PC-3 (cell line): ENCODE data around the gene DCAF4L1. TPM values are rescaled to one million over a fixed set of nuclear protein-coding genes. Genes with fewer than 3 reads are reported as not detected.

ENCODE experiments used
- ATAC-seq: fragments of 200-7000 bp; cut with Tn5 transposase; 2 replicates; pipeline ENCODE4 v1.9.1; 2020; ENCODE audit warnings: mild to moderate bottlenecking, moderate library complexity
- BruUV-seq: library from RNA; stranded (reverse); fragments of 400-500 nt; replicated peaks from 2 replicates; lab custom pipeline; 2021; lab: Mats Ljungman, UMichigan
- CTCF ChIA-PET: fragments of 300-600 bp; sonication (Branson Sonifier 250); formaldehyde crosslinking; loops from one replicate; lab custom pipeline; 2022; ENCODE audit warnings: antibody characterized with exemption; lab: Charles Lee
- POLR2A ChIA-PET: fragments of 300-600 bp; sonication (Branson Sonifier 250); formaldehyde crosslinking; loops from one replicate; lab custom pipeline; 2022; ENCODE audit warnings: antibody characterized with exemption; ENCODE audit not compliant: unreplicated experiment; lab: Charles Lee
- DNase-seq: peaks from one replicate; pipeline ENCODE4 v3.0.0-alpha.2; 2015
- H2AFZ ChIP-seq: fragments of 300-600 bp; sonication (generic); 2 replicates; pipeline ENCODE4 v1.6.0; 2016; ENCODE audit warnings: antibody characterized with exemption, low read length
- H3F3A ChIP-seq: fragments of 300-600 bp; sonication (generic); one replicate; pipeline ENCODE4 v1.6.0; 2017; ENCODE audit warnings: antibody characterized with exemption, low read length, control low read depth, mild to moderate bottlenecking; ENCODE audit not compliant: unreplicated experiment
- H3K27ac ChIP-seq: fragments of 300-600 bp; sonication (generic); 2 replicates; pipeline ENCODE4 v1.5.1; 2016; ENCODE audit warnings: mild to moderate bottlenecking, low read length
- H3K27me3 ChIP-seq: fragments of 300-600 bp; sonication (generic); 2 replicates; pipeline ENCODE4 v1.6.1; 2016; ENCODE audit warnings: low read length, mixed read lengths
- H3K36me3 ChIP-seq: fragments of 300-600 bp; sonication (generic); 2 replicates; pipeline ENCODE4 v1.6.1; 2016; ENCODE audit warnings: low read depth, mixed run types, low read length, mixed read lengths
- H3K4me1 ChIP-seq: fragments of 300-600 bp; sonication (generic); 2 replicates; pipeline ENCODE4 v1.5.1; 2016; ENCODE audit warnings: low read length; ENCODE audit not compliant: insufficient read depth
- H3K4me2 ChIP-seq: fragments of 300-600 bp; sonication (generic); 2 replicates; pipeline ENCODE4 v1.6.0; 2016; ENCODE audit warnings: low read length
- H3K4me3 ChIP-seq: fragments of 300-600 bp; sonication (generic); 2 replicates; pipeline ENCODE4 v1.5.1; 2016; ENCODE audit warnings: mild to moderate bottlenecking, low read length, mixed read lengths
- H3K79me2 ChIP-seq: fragments of 300-600 bp; sonication (generic); 2 replicates; pipeline ENCODE4 v1.6.1; 2017; ENCODE audit warnings: low read length, mixed read lengths
- H3K9ac ChIP-seq: fragments of 300-600 bp; sonication (generic); 2 replicates; pipeline ENCODE4 v1.6.0; 2016; ENCODE audit warnings: mild to moderate bottlenecking, low read length
- H3K9me2 ChIP-seq: fragments of 300-600 bp; sonication (generic); replicated peaks from 2 replicates; pipeline ENCODE4 v1.6.1; 2016; ENCODE audit warnings: mixed run types, low read length, mixed read lengths
- H3K9me3 ChIP-seq: fragments of 300-600 bp; sonication (generic); 2 replicates; pipeline ENCODE4 v1.6.1; 2016; ENCODE audit warnings: low read length, mixed read lengths
- H4K20me1 ChIP-seq: fragments of 300-600 bp; sonication (generic); 2 replicates; pipeline ENCODE4 v1.6.1; 2016; ENCODE audit warnings: low read length, mixed read lengths
- EZH2 ChIP-seq: fragments of 300-600 bp; sonication (generic); IDR thresholded peaks from one replicate; pipeline ENCODE4 v1.6.1; 2017; ENCODE audit warnings: antibody characterized with exemption, mild to moderate bottlenecking, low read length; ENCODE audit not compliant: unreplicated experiment
- EZH2phosphoT487 ChIP-seq: fragments of 300-600 bp; sonication (generic); IDR thresholded peaks from 2 replicates; pipeline ENCODE4 v1.6.1; 2018; ENCODE audit warnings: mild to moderate bottlenecking, antibody characterized with exemption, low read length, borderline replicate concordance
- intact Hi-C: fragments of 100-400 bp; cut with micrococcal nuclease; formaldehyde crosslinking; loops from 2 replicates; pipeline ENCODE4 v1.9.0; 2023
- total RNA-seq: library from RNA; depleted of rRNA; stranded (reverse); fragments of >200 nt; gene quantifications from 2 replicates; pipeline ENCODE4 v1.2.3, GENCODE V29; 2014; rRNA removed
- TF ChIP-seq, protein P1 (sequence below): fragments of 300-600 bp; sonication (generic); conservative IDR thresholded peaks from 2 replicates; pipeline ENCODE4 v1.5.1; 2017; ENCODE audit warnings: antibody characterized with exemption, low read depth, mild to moderate bottlenecking, low read length

Gene DCAF4L1
- total RNA-seq, 1 experiment from 2014 or later: 0.22 TPM

DNA sequence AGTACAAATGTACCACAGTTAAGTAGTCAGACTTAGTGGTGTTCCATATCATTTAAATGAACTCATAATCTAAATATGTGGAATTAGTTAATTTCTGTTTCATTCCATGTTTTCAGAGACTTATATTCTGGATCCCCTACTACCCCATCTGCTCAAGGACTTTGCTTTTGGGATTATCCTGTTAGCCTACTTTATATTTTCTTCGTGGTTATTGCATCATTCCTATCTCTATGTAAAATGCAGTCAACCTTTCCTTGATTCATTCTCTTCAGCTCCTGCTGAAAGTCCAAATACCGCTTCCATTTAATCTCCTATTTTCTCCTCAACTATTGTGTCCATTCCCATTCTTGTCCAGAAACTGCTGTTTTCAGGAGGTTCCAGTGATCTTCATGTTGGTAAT lies 33.9 kb downstream of the DCAF4L1 start:
- intact Hi-C loops: no loop called here
- H3K4me3 ChIP-seq: no peak overlapping the region
- no peaks in the 10 kb centered on the region for H3K79me2 ChIP-seq
- TF ChIP-seq, protein P1, sequence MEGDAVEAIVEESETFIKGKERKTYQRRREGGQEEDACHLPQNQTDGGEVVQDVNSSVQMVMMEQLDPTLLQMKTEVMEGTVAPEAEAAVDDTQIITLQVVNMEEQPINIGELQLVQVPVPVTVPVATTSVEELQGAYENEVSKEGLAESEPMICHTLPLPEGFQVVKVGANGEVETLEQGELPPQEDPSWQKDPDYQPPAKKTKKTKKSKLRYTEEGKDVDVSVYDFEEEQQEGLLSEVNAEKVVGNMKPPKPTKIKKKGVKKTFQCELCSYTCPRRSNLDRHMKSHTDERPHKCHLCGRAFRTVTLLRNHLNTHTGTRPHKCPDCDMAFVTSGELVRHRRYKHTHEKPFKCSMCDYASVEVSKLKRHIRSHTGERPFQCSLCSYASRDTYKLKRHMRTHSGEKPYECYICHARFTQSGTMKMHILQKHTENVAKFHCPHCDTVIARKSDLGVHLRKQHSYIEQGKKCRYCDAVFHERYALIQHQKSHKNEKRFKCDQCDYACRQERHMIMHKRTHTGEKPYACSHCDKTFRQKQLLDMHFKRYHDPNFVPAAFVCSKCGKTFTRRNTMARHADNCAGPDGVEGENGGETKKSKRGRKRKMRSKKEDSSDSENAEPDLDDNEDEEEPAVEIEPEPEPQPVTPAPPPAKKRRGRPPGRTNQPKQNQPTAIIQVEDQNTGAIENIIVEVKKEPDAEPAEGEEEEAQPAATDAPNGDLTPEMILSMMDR: no peak
- no peak for TF ChIP-seq EZH2
- TF ChIP-seq EZH2phosphoT487: no peak
- no peak for ATAC-seq
- no peaks in the 10 kb centered on the region for H3K27me3 ChIP-seq
- no peaks in the 10 kb centered on the region for H3K36me3 ChIP-seq
- H3F3A ChIP-seq: no peaks in the 10 kb centered on the region
- CTCF ChIA-PET: no interaction called here
- DNase-seq: no peak
- no peak overlapping the region for H3K9ac ChIP-seq
- BruUV-seq: no TSS peak
- no peak overlapping the region for H3K4me2 ChIP-seq
- H2AFZ ChIP-seq: no peak overlapping the region
- no peaks in the 10 kb centered on the region for H4K20me1 ChIP-seq
- H3K27ac ChIP-seq: no peak overlapping the region
- POLR2A ChIA-PET: no interaction called here
- no peaks in the 10 kb centered on the region for H3K9me3 ChIP-seq
- H3K4me1 ChIP-seq: no peaks in the 10 kb centered on the region
- H3K9me2 ChIP-seq: no peaks in the 10 kb centered on the region

DNA sequence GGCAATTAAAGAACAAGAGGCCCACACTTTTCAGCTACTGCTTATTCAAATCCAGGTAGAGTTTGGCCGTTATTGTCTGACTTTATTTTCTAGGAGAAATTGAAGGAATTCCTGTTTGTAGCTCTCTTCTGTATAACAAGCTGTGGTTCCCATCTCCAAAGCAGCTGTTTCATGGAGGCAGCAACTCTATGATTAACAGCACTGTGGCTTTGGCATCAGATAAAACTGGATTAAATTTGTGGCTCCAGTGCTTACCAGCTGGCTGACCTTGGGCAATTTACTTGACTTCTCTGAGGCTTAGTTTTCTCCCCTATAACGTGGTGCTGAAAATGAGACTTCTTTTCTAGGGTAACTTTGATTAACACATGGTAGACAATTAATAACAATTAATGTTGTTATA lies 36.9 kb downstream of the DCAF4L1 start:
- no peak overlapping the region for H3K4me3 ChIP-seq
- H3K4me1 ChIP-seq: no peaks in the 10 kb centered on the region
- H4K20me1 ChIP-seq: no peaks in the 10 kb centered on the region
- H3K27me3 ChIP-seq: no peaks in the 10 kb centered on the region
- POLR2A ChIA-PET: interaction anchor here (0.7 kb wide), 1 partner anchor 477 kb away, joined by 3 read pairs; no protein-coding TSS in a partner anchor
- ATAC-seq (no peak), DNase-seq (no peak)
- no peak overlapping the region for H2AFZ ChIP-seq
- no peak overlapping the region for H3K9ac ChIP-seq
- TF ChIP-seq, protein P1: no peak
- TF ChIP-seq EZH2 (no peak), EZH2phosphoT487 (no peak)
- H3K36me3 ChIP-seq: 0 out of 2 replicates have a peak, but pooled peaks cover 8% of the 10 kb centered on the region
- no peak overlapping the region for H3K4me2 ChIP-seq
- no peaks in the 10 kb centered on the region for H3F3A ChIP-seq
- H3K9me3 ChIP-seq: no peaks in the 10 kb centered on the region
- no peak overlapping the region for H3K27ac ChIP-seq
- no TSS peak for BruUV-seq
- CTCF ChIA-PET: interaction anchor here (0.6 kb wide), 1 partner anchor 133 kb away, joined by 4 read pairs; no protein-coding TSS in a partner anchor
- H3K9me2 ChIP-seq: no peaks in the 10 kb centered on the region
- intact Hi-C loops: no loop called here
- no peaks in the 10 kb centered on the region for H3K79me2 ChIP-seq

Other genes starting within 250 kb of the DCAF4L1 start
- gene PHOX2B, start 233.0 kb upstream of the DCAF4L1 start, total RNA-seq: not detected in 2 replicates
- 70.3 and 97.4 TPM in 2 replicates for gene TMEM33, start 46.3 kb upstream of the DCAF4L1 start, total RNA-seq
- 32.4 and 32.7 TPM in 2 replicates for gene SLC30A9, start 8.8 kb downstream of the DCAF4L1 start, total RNA-seq
- gene BEND4, start 170.9 kb downstream of the DCAF4L1 start, total RNA-seq: not detected in 2 replicates